Activated CD8-positive, alpha-beta memory T cell treated with anti-CD3 and anti-CD28 coated beads, Interleukin-2, amount 10 ng/mL, durations not matched to agents 7 days and 5 days (primary cell): ENCODE data around the gene HIPK2. TPM values are rescaled to one million over a fixed set of nuclear protein-coding genes. Genes with fewer than 3 reads are reported as not detected.
A peak's percentile ranks its signal among the peaks of the same experiment; 100 is the strongest.

ENCODE experiments used
- ATAC-seq: fragments of 150-1000 bp; cut with Tn5 transposase; one replicate; pipeline ENCODE4 v1.10.0; 2021; ENCODE audit warnings: moderate library complexity
- CTCF ChIA-PET: fragments of 350-600 bp; sonication (Branson Sonifier 250); formaldehyde crosslinking; loops from one replicate; lab custom pipeline; 2021; ENCODE audit warnings: antibody characterized with exemption; lab: Charles Lee
- DNase-seq: peaks from one replicate; pipeline ENCODE4 v3.0.0-alpha.2; 2020
- H3K27ac Mint-ChIP-seq: one replicate; pipeline ENCODE4 v1.8.0; 2021; ENCODE audit warnings: mild to moderate bottlenecking, mixed read lengths
- H3K27me3 Mint-ChIP-seq: one replicate; pipeline ENCODE4 v1.8.0; 2021; ENCODE audit warnings: mixed read lengths
- H3K36me3 Mint-ChIP-seq: one replicate; pipeline ENCODE4 v1.8.0; 2021; ENCODE audit warnings: mild to moderate bottlenecking, mixed read lengths
- H3K4me1 Mint-ChIP-seq: one replicate; pipeline ENCODE4 v1.8.0; 2021; ENCODE audit warnings: mixed read lengths
- H3K4me3 Mint-ChIP-seq: one replicate; pipeline ENCODE4 v1.8.0; 2021; ENCODE audit warnings: mild to moderate bottlenecking, moderate library complexity, mixed read lengths
- H3K9me3 Mint-ChIP-seq: one replicate; pipeline ENCODE4 v1.8.0; 2022; ENCODE audit warnings: low read depth, mixed read lengths
- total RNA-seq, 2 experiments: library from RNA; stranded (reverse); gene quantifications; one replicate each; pipeline ENCODE4 v1.2.3, GENCODE V29; 2021

Gene HIPK2
- total RNA-seq, 2 experiments from 2014 or later, result 20.2 to 21.4 TPM

GRCh38 chr7:139720705-139721231, 57.0 kb downstream of the HIPK2 start:
- Mint-ChIP-seq H3K9me3 (no peaks in the 10 kb centered on the region), H3K4me1 (peaks cover 11% of the 10 kb centered on the region), H3K36me3 (peaks cover 10% of the 10 kb centered on the region), H3K4me3 (no peak overlapping the region), H3K27ac (no peak overlapping the region), H3K27me3 (no peaks in the 10 kb centered on the region)
- CTCF ChIA-PET, result interaction anchor here (1.2 kb wide), 1 partner anchor 12 kb away, joined by 3 read pairs; no protein-coding TSS in a partner anchor
- ATAC-seq (peak; percentile 66), DNase-seq (no peak)

DNA sequence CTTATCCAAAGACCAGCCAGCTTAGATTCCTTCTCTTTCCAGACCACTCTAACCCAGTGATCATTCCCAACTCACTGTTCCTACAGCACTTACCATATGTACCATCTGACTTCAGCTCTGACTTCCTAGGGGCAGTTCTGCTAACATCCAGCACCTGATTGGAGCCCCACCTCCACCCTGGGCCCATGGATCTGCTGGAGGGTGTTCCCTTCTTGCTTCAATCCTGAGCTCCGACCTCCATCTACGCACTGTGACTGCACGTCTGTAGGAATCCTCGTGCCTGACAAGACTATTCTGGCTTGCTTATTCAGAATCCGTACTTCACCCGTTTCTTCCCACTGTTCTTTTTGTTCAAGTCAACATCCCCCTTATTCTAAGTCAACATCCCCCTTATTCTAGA, 57.6 kb downstream of the HIPK2 start:
- Mint-ChIP-seq H3K27me3 (no peaks in the 10 kb centered on the region), H3K27ac (no peak overlapping the region), H3K4me3 (no peak overlapping the region), H3K36me3 (peaks cover 16% of the 10 kb centered on the region), H3K9me3 (no peaks in the 10 kb centered on the region), H3K4me1 (peaks cover 8% of the 10 kb centered on the region)
- DNase-seq (no peak), ATAC-seq (no peak)
- CTCF ChIA-PET, result interaction anchor here (1.2 kb wide), 1 partner anchor 12 kb away, joined by 3 read pairs; no protein-coding TSS in a partner anchor

DNA sequence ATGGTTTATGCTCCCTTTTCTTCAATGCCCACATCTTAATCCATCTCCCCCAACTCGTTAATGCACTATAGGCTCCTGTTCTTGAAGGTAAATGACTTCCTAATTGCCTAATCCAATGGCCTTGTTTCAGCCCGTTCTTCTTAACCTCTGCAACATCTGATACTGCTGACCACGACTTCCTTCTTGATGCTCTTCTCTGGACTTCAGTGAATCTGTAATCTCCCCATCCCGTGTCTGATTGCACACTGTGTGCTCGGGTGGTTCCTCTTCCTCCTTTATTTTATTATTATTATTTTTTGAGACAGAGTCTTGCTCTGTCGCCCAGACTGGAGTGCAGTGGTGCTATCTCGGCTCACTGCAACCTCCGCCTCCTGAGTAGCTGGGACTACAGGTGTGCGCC, 58.9 kb downstream of the HIPK2 start:
- Mint-ChIP-seq H3K36me3 (peaks cover 20% of the 10 kb centered on the region), H3K27me3 (no peaks in the 10 kb centered on the region), H3K4me3 (no peak overlapping the region), H3K9me3 (no peaks in the 10 kb centered on the region), H3K27ac (no peak overlapping the region), H3K4me1 (peaks cover 2% of the 10 kb centered on the region)
- ATAC-seq (no peak), DNase-seq (no peak)
- CTCF ChIA-PET, result no interaction called here

- no peaks in the 10 kb centered on the region for H3K9me3 Mint-ChIP-seq
- ATAC-seq (no peak), DNase-seq (no peak)
- no peak overlapping the region for H3K4me3 Mint-ChIP-seq
- peaks cover 20% of the 10 kb centered on the region for H3K36me3 Mint-ChIP-seq
- no peaks in the 10 kb centered on the region for H3K4me1 Mint-ChIP-seq
- no peaks in the 10 kb centered on the region for H3K27me3 Mint-ChIP-seq
- no peak overlapping the region for H3K27ac Mint-ChIP-seq
- CTCF ChIA-PET, result no interaction called here
Observed at GRCh38 chr7:139718141-139718540, 59.7 kb downstream of the HIPK2 start.

DNA sequence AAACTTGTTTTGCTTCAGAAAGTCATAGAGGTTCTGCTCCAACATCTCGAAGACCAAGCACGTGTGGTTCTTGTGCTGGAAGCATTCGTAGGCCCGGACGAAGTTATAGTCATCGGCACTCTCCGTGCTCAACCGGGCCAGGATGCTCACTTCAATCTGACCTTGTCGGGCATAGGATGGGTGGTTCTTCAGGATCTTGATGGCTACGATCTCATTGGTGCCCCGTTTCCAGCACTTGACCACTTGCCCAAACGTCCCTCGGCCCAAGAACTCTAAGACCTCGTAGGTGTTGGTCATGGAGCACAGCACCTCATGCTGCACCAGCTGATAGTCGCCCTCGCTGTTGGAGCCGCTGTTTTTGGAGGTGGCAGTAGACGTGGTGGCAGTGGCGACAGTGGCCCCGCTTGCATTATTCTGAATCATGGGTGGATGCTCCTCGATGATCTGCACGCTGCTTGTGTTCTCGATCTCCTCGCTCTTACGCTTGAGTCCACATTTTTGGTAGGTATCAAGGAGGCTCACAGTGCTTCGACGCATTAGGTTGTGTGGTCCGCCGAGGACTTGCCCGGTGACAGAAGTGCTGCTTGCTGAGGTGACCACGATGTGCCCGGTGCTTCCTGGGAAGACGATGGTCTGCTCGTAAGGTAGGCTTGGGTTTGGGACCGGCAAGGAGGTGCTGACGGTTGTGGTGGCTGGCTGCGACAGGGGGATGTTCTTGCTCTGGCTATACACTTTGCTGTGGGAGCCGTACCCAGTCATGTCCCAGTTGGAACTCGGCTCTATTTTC, 61.4 kb downstream of the HIPK2 start:
- H3K9me3 Mint-ChIP-seq, result no peaks in the 10 kb centered on the region
- no peak overlapping the region for H3K4me3 Mint-ChIP-seq
- no peak overlapping the region for H3K27ac Mint-ChIP-seq
- no peak for DNase-seq
- CTCF ChIA-PET, result no interaction called here
- no peaks in the 10 kb centered on the region for H3K27me3 Mint-ChIP-seq
- peaks cover 20% of the 10 kb centered on the region for H3K36me3 Mint-ChIP-seq
- H3K4me1 Mint-ChIP-seq, result no peaks in the 10 kb centered on the region
- no peak for ATAC-seq

DNA sequence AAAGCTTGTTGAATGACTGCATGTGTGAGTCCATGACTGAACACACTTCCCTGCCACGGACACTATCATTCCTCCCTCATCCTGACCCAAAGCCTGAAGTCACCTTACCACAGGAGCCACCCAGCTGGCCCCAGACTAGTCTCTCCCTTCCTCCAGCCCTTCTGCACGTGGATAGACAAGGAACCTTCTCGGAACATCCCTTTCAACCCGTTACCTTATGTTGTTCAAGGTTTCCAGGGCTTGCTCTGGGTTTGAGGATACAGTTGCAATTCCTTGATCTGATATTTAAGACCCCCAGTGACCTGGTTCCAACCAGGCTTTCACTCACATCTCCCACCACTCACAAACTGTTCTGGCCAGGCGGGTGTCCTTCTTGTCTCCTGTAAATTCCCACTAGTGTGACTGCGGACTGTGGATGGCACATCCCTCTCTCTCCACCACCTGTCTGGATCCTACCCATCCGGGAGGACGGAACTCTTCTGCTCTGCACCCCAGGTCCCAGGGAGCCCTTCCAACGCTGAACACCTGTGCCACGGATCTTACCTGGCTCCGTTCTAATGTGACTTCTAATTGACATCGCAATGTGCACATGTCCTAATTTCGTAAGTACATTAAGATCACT, 62.5 kb downstream of the HIPK2 start:
- Mint-ChIP-seq H3K27me3 (no peaks in the 10 kb centered on the region), H3K4me3 (no peak overlapping the region), H3K36me3 (peaks cover 25% of the 10 kb centered on the region), H3K4me1 (no peaks in the 10 kb centered on the region), H3K9me3 (no peaks in the 10 kb centered on the region), H3K27ac (no peak overlapping the region)
- ATAC-seq (no peak), DNase-seq (no peak)
- CTCF ChIA-PET, result interaction anchor here (1.3 kb wide), 1 partner anchor 10 kb away, joined by 3 read pairs; no protein-coding TSS in a partner anchor

- no peaks in the 10 kb centered on the region for H3K9me3 Mint-ChIP-seq
- H3K27me3 Mint-ChIP-seq, result no peaks in the 10 kb centered on the region
- DNase-seq, result no peak
- H3K4me3 Mint-ChIP-seq, result no peak overlapping the region
- peak; percentile 27 for ATAC-seq
- H3K36me3 Mint-ChIP-seq, result peaks cover 30% of the 10 kb centered on the region
- H3K27ac Mint-ChIP-seq, result peak overlapping the region; percentile 33
- no peaks in the 10 kb centered on the region for H3K4me1 Mint-ChIP-seq
- CTCF ChIA-PET, result interaction anchor here (0.8 to 1.3 kb wide), 2 partner anchors 9 to 113 kb away, joined by 3 read pairs; no protein-coding TSS in a partner anchor
Observed at GRCh38 chr7:139714163-139714901, 63.5 kb downstream of the HIPK2 start.

DNA sequence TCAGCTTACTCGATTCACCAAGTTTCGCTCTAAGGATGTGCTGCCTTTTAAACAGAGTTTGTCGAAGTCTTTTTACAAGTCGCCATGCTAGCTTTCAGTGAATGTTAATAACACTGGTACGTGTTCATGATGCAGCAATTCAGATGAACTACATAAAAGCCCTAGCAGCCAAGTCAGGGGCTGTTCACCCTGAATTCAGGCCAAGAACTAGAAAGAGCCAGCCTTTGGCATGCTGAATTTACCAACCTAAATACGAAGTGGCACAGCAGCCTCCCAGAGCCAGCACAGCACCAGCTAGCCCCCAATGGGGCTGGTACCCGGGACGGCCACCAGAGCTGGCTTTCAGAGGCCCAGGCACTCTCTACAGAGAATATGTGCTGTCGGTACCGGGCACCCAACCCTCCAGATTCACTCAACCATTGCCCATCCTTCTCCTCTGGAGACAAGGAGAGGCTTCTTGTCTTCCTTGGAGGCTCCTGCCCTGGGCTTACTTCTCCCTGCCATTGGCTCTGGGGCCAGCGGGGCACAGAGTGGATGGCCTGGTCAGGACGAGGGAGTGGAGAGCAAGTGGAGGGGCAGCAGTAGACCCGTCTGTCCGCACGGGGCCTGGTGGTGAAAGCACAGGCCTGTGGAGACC, 64.2 kb downstream of the HIPK2 start:
- Mint-ChIP-seq H3K4me1 (no peaks in the 10 kb centered on the region), H3K36me3 (peaks cover 30% of the 10 kb centered on the region), H3K9me3 (no peaks in the 10 kb centered on the region), H3K4me3 (no peak overlapping the region), H3K27me3 (no peaks in the 10 kb centered on the region), H3K27ac (no peak overlapping the region)
- no peak for ATAC-seq
- CTCF ChIA-PET, result interaction anchor here (0.8 to 1.3 kb wide), 2 partner anchors 8 to 112 kb away, joined by 3 read pairs; no protein-coding TSS in a partner anchor
- no peak for DNase-seq

GRCh38 chr7:139713061-139713460, 64.7 kb downstream of the HIPK2 start:
- no peaks in the 10 kb centered on the region for H3K9me3 Mint-ChIP-seq
- CTCF ChIA-PET, result no interaction called here
- DNase-seq (no peak), ATAC-seq (no peak)
- no peak overlapping the region for H3K27ac Mint-ChIP-seq
- H3K4me1 Mint-ChIP-seq, result no peaks in the 10 kb centered on the region
- peaks cover 30% of the 10 kb centered on the region for H3K36me3 Mint-ChIP-seq
- no peak overlapping the region for H3K4me3 Mint-ChIP-seq
- H3K27me3 Mint-ChIP-seq, result no peaks in the 10 kb centered on the region

- Mint-ChIP-seq H3K9me3 (no peaks in the 10 kb centered on the region), H3K27me3 (no peaks in the 10 kb centered on the region), H3K27ac (no peak overlapping the region), H3K4me1 (no peaks in the 10 kb centered on the region), H3K4me3 (no peak overlapping the region), H3K36me3 (peaks cover 30% of the 10 kb centered on the region)
- ATAC-seq (no peak), DNase-seq (no peak)
- CTCF ChIA-PET, result no interaction called here
Observed at GRCh38 chr7:139711991-139712743, 65.6 kb downstream of the HIPK2 start.

DNA sequence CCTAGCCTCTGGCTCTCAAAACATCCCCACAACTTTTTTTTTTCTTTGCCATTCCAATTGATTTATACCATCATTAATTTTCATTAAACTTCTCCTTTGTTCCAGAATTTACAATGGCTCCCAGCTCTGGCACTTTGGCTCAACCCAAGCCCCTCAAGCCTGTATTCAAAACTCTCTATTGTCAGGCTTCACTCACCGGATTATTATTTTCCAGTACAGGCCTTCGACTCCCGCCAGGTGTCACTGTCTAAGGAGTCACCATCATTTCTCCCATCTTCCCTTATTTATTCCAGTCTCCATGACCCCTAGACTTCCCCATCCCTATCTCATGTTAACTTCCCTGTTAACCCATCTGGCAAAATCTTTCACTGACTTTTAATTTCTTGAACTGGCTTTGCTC, 67.8 kb downstream of the HIPK2 start:
- Mint-ChIP-seq H3K4me1 (no peaks in the 10 kb centered on the region), H3K9me3 (no peaks in the 10 kb centered on the region), H3K27me3 (no peaks in the 10 kb centered on the region), H3K27ac (no peak overlapping the region), H3K36me3 (peaks cover 12% of the 10 kb centered on the region), H3K4me3 (no peak overlapping the region)
- ATAC-seq, result no peak
- no peak for DNase-seq
- CTCF ChIA-PET, result no interaction called here

- Mint-ChIP-seq H3K27me3 (no peaks in the 10 kb centered on the region), H3K36me3 (peaks cover 10% of the 10 kb centered on the region), H3K4me3 (no peak overlapping the region), H3K9me3 (no peaks in the 10 kb centered on the region), H3K4me1 (no peaks in the 10 kb centered on the region), H3K27ac (no peak overlapping the region)
- DNase-seq (no peak), ATAC-seq (no peak)
- CTCF ChIA-PET, result interaction anchor here (0.7 kb wide), 1 partner anchor 63 kb away, joined by 3 read pairs; no protein-coding TSS in a partner anchor
Observed at GRCh38 chr7:139709485-139709884, 68.3 kb downstream of the HIPK2 start.
